GM18499 (cell line): ENCODE results near the gene CFC1B.
"Not testable (repeated sequence)": the region's sequence is repeated elsewhere in the genome, so short reads cannot be mapped to it uniquely, and the experiment has no call there.

ENCODE experiments used
- ATAC-seq: cut with Tn5 transposase; IDR thresholded peaks from one replicate; pipeline ENCODE4 v1.9.1; 2021; ENCODE audit warnings: moderate number of reproducible peaks; ENCODE audit not compliant: insufficient read depth, unreplicated experiment

CFC1B gene

GRCh38 chr2:130520992-130521391 lies at the start of gene CFC1B:
TSS of gene CFC1B (plus strand) at chr2:130521222. CDS start at chr2:130521485, 263 bp downstream.
- not testable (repeated sequence) for ATAC-seq

GRCh38 chr2:130491073-130491472 lies 29.9 kb upstream of the CFC1B start:
- not testable (repeated sequence) for ATAC-seq

- ATAC-seq = not testable (repeated sequence)
Measured at GRCh38 chr2:130509228-130509627, 11.8 kb upstream of the CFC1B start, which contains the start of gene POTEI. TSS of gene POTEI (minus strand) at chr2:130509328. CDS start at chr2:130509235, 93 bp downstream.

GRCh38 chr2:130510807-130511746 lies 9.9 kb upstream of the CFC1B start:
- not testable (repeated sequence) for ATAC-seq

DNA sequence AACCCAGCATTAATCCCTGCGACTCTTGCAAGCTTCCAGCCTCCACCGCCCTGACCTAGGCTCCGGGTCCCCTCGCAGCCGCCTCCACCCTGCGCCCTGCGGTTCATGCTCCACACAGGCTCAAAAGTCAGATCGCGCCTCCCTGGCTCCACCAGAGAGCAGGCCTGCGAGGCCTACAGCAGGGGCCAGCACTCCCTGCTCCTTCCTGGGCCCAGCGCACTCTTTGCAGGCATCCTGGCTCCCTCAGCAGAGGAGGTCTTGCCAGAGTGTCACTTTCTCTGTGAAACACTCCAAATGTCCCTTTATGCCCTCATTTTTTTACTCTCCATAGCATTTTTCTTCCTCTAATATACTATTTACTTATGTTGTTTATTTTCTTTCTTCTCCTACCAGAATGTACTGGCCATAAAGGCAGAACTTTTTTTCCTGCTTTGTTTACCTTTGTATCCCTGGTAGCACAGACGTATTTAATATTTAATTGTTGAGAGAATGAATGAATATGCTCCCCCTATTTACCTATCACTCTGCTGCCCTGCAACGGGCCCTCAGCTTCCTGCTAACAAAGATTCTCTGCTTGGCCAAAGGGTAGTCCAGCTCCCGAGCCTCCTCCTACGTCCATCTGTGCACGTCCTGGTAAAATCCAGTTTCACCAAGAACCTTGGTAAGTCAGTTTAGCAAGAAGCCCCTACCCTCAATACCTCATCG lies 9.1 kb upstream of the CFC1B start:
- not testable (repeated sequence) for ATAC-seq

GRCh38 chr2:130518516-130519106 lies 2.4 kb upstream of the CFC1B start:
- not testable (repeated sequence) for ATAC-seq

DNA sequence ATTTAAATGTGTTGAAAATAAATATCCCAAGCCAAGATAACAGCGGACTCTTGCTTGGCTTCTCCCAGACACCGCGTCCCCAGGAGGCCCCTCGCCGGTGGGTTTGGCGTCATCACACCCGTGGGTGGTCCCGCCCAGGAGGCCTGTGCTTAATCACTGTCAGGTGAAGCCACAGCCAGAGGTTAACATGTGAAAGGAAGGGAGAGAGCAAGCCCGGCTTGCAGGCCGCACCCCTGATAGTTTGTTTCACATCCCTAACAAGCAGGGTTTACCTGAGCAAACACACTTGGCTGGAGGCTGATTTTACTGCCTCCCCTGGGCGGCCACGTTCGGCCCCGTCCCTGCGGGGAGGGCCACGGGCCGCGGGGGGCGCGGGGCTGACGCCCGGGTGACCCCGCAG lies 1.4 kb downstream of the CFC1B start:
- ATAC-seq = not testable (repeated sequence)

- ATAC-seq = not testable (repeated sequence)
Measured at GRCh38 chr2:130527365-130527967, 6.4 kb downstream of the CFC1B start.

DNA sequence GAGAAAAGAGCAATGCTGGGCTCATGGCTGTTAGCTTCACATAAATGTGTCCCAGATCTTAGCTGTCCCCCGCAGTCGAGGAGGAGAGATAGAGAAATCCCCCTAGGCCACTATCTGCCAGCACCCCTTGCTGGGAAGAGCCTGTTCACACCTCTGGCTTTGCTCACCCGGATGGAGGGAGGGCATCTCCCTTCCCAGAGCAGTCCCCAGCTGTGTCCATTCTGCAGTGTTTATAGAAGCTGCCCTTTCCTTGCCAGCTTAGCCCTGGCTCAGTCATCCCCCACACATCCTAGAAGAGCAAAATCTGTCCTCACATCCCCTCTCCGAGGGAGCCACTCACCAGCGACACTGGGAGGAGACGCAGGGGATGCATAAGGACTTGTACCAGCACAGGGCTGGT lies 8.5 kb downstream of the CFC1B start:
- ATAC-seq = not testable (repeated sequence)

- ATAC-seq = not testable (repeated sequence)
Measured at GRCh38 chr2:130530212-130530611, 9.2 kb downstream of the CFC1B start.

GRCh38 chr2:130531225-130531624 lies 10.2 kb downstream of the CFC1B start:
- peak; percentile 51 for ATAC-seq

- not testable (repeated sequence) for ATAC-seq
Measured at GRCh38 chr2:130531672-130532071, 10.7 kb downstream of the CFC1B start.

- not testable (repeated sequence) for ATAC-seq
Measured at GRCh38 chr2:130536654-130537053, 15.6 kb downstream of the CFC1B start.

DNA sequence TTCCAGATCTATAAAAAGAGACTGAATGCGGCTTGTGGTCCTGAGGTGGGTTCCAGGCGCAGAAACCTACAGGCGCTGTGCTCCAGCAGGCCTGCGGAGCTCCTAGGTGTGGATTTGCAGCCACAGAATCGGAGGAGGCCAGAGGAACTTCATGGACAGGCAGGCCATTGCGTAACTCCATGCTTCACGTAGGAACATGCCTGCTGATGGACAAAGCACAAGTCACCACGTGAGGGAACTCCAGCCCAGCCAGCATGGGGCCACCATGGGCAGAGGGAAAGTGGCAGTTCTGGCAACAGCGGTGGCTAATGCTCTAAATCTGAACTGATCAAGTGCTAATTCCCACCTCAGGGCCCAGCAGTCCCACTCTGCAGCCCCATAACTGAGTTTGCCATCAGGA lies 17.2 kb downstream of the CFC1B start:
- not testable (repeated sequence) for ATAC-seq

DNA sequence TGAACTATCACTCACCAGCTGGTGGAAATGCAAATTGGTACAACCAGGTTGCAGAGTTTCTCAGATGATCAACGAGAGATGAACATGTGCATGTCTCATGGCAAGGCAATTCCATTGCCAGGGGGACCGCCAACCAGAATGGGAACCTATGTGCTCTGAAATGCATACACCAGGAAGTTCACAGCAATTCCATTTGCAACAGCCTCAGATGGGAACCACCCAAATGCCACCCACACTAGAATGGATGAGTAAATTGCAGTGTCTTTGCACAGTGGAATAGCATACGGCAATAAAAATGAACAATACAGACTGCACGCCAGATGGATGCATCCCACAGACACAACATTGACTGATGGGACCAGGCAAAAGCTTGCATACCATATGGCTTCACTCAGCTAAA lies 21.8 kb downstream of the CFC1B start:
- not testable (repeated sequence) for ATAC-seq

DNA sequence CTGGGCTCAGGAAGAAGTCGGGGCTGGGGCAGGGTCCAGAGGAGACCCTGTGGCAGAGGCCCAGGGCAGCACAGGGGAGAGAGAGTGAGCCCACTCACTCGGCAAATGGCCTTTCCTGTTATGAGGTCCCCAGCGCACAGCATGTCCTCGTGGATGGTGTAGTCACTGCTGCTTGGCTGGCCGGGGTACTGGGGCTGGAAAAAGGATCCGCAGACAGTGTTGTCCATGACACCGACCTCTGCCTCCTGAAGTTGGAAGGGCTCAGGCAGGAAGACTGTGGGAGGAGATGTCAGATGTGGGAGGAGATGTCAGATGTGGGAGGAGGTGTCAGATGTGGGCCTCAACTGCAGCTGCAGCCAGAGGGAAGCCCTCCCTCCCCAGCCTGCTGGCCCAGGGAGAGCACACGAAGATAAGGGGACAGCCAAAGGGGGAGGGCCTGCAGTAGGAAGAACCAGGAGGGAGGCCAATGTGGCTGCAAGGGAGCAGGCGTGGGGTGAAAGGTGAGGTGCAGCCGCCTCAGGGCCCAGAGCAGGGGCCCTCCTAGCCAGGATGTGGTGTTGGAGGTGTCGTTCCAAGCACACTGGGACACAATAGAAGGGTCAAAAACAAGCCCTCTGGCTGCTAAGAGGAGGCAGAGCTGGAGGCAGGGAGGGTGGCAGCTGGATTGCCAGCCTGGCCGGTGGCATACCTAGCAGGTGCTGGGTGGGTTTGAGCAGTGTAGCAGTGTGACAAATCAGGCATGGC lies 22.9 kb downstream of the CFC1B start:
- ATAC-seq = not testable (repeated sequence)

DNA sequence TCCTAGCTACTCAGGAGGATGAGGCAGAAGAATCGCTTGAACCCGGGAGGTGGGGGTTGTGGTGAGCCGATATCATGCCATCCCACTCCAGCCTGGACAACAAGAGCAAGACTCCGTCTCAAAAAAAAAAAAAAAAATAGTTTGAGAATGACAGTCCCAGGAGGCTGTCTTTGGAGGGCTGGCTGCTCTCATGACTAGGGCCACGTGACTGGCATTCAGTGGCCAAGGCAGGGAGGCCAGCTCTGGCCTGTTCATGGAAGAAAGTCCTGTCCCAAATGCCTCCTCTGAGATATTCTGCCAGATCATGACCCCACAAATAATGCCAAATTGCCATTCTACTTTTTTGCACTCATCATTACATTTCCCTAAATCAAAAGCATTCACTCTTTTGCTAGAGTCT lies 24.0 kb downstream of the CFC1B start:
- not testable (repeated sequence) for ATAC-seq

DNA sequence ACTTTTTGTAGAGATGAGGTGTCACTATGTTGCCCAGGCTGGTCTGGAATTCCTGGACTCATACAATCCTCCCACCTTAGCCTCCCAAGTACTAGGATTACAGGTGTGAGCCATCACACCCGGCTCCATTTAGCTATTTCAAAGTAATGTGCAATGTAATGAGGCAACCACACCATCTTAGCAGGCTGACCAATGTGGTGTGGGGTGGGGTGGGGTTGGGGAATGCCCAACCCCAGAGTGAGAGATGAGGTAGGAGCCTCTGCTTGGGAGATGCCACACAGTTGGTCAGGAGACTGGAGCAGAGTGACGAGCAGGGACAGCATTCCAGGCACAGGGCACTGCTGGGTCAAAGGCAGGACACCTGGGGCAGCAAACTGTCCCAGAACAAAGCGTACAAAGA lies 27.4 kb downstream of the CFC1B start:
- not testable (repeated sequence) for ATAC-seq

GRCh38 chr2:130549475-130549874 lies 28.5 kb downstream of the CFC1B start:
- not testable (repeated sequence) for ATAC-seq
